ENCODE measurements around the gene COQ7. TPM values are rescaled to one million over a fixed set of nuclear protein-coding genes. Genes with fewer than 3 reads are reported as not detected.

COQ7 gene
- total RNA-seq, 1 donor from 2014 or later, result 15.5 TPM

- TF ChIP-seq CTCF (IDR thresholded peaks at IDR 0.05; ENCODE audit: insufficient read depth, low read length, severe bottlenecking), result no peak
- H3K27me3 ChIP-seq (ENCODE audit: control insufficient read depth, insufficient read depth, low read length), result no peaks in the 10 kb centered on the region
- peak overlapping the region; percentile 51 for H3K4me3 ChIP-seq (ENCODE audit: low read depth, low read length)
- no peak for DNase-seq (ENCODE audit: low read depth)
- H3K36me3 ChIP-seq (ENCODE audit: control insufficient read depth, insufficient read depth, low read length), result peaks cover 12% of the 10 kb centered on the region
- no peak for FAIRE-seq
Observed at GRCh38 chr16:19115148-19116021, 48.0 kb downstream of the COQ7 start.

GRCh38 chr16:19116711-19117449 is 49.5 kb downstream of the COQ7 start:
- no peak for FAIRE-seq
- Histone ChIP-seq H3K36me3 (ENCODE audit: control insufficient read depth, insufficient read depth, low read length) (peaks cover 12% of the 10 kb centered on the region), H3K27me3 (ENCODE audit: control insufficient read depth, insufficient read depth, low read length) (no peaks in the 10 kb centered on the region), H3K4me3 (ENCODE audit: low read depth, low read length) (no peak overlapping the region)
- peak; percentile 76 for DNase-seq (ENCODE audit: low read depth)
- TF ChIP-seq CTCF (IDR thresholded peaks at IDR 0.05; ENCODE audit: insufficient read depth, low read length, severe bottlenecking), result no peak

GRCh38 chr16:19118938-19119431 is 51.6 kb downstream of the COQ7 start:
- Histone ChIP-seq H3K27me3 (ENCODE audit: control insufficient read depth, insufficient read depth, low read length) (no peaks in the 10 kb centered on the region), H3K4me3 (ENCODE audit: low read depth, low read length) (peak overlapping the region; percentile 22), H3K36me3 (ENCODE audit: control insufficient read depth, insufficient read depth, low read length) (peaks cover 12% of the 10 kb centered on the region)
- DNase-seq (ENCODE audit: low read depth) (peak; percentile 85), FAIRE-seq (no peak)
- TF ChIP-seq CTCF (IDR thresholded peaks at IDR 0.05; ENCODE audit: insufficient read depth, low read length, severe bottlenecking), result no peak

GRCh38 chr16:19119564-19119963 is 52.1 kb downstream of the COQ7 start:
- DNase-seq (ENCODE audit: low read depth), result peak; percentile 87
- no peak overlapping the region for H3K4me3 ChIP-seq (ENCODE audit: low read depth, low read length)
- no peak for FAIRE-seq
- no peak for TF ChIP-seq CTCF (IDR thresholded peaks at IDR 0.05; ENCODE audit: insufficient read depth, low read length, severe bottlenecking)
- H3K36me3 ChIP-seq (ENCODE audit: control insufficient read depth, insufficient read depth, low read length), result peaks cover 12% of the 10 kb centered on the region
- no peaks in the 10 kb centered on the region for H3K27me3 ChIP-seq (ENCODE audit: control insufficient read depth, insufficient read depth, low read length)

GRCh38 chr16:19123535-19124178 is 56.2 kb downstream of the COQ7 start:
- Histone ChIP-seq H3K4me3 (ENCODE audit: low read depth, low read length) (no peak overlapping the region), H3K36me3 (ENCODE audit: control insufficient read depth, insufficient read depth, low read length) (no peaks in the 10 kb centered on the region), H3K27me3 (ENCODE audit: control insufficient read depth, insufficient read depth, low read length) (no peaks in the 10 kb centered on the region)
- FAIRE-seq (no peak), DNase-seq (ENCODE audit: low read depth) (no peak)
- TF ChIP-seq CTCF (IDR thresholded peaks at IDR 0.05; ENCODE audit: insufficient read depth, low read length, severe bottlenecking), result no peak
